Activated T-cell treated with anti-CD3 and anti-CD28 coated beads, Interleukin-2, amount 50 U/mL, for 4 hours (primary cell): ENCODE data around the gene CRNKL1. TPM values are rescaled to one million over a fixed set of nuclear protein-coding genes. Genes with fewer than 3 reads are reported as not detected.

Experiments
- ATAC-seq, 2 donors: fragments of 200-7000 bp; cut with Tn5 transposase; one replicate each; pipeline ENCODE4 v1.10.0; 2021
- DNase-seq: peaks from one replicate; pipeline ENCODE4 v3.0.0-alpha.2; 2020
- H3K27me3 Mint-ChIP-seq: one replicate; pipeline ENCODE4 v1.8.0; 2021; ENCODE audit warnings: low read depth, mixed read lengths
- H3K36me3 Mint-ChIP-seq: one replicate; pipeline ENCODE4 v1.8.0; 2022; ENCODE audit warnings: mixed read lengths; ENCODE audit not compliant: insufficient read depth
- H3K4me1 Mint-ChIP-seq: one replicate; pipeline ENCODE4 v1.8.0; 2021; ENCODE audit warnings: low read depth, mixed read lengths
- H3K4me3 Mint-ChIP-seq: one replicate; pipeline ENCODE4 v1.8.0; 2021; ENCODE audit warnings: mild to moderate bottlenecking, moderate library complexity, mixed read lengths
- H3K9me3 Mint-ChIP-seq: one replicate; pipeline ENCODE4 v1.8.0; 2021; ENCODE audit warnings: mixed read lengths
- total RNA-seq, 3 donors: library from RNA; stranded (reverse); gene quantifications; one replicate each; pipeline ENCODE4 v1.2.1, GENCODE V29; 2021

Gene CRNKL1
- total RNA-seq, 3 donors from 2014 or later, result 24.0 to 25.9 (median 24.3) TPM

- ATAC-seq (no peak), DNase-seq (no peak)
- Mint-ChIP-seq H3K27me3 (no peaks in the 10 kb centered on the region), H3K36me3 (no peaks in the 10 kb centered on the region), H3K9me3 (no peaks in the 10 kb centered on the region), H3K4me1 (no peaks in the 10 kb centered on the region), H3K4me3 (no peak overlapping the region)
These were observed 60.4 kb downstream of the CRNKL1 start for GRCh38 chr20:19991854-19992253.

GRCh38 chr20:19991308-19991707 is 61.0 kb downstream of the CRNKL1 start:
- H3K4me3 Mint-ChIP-seq, result no peak overlapping the region
- ATAC-seq (no peak), DNase-seq (no peak)
- H3K27me3 Mint-ChIP-seq, result no peaks in the 10 kb centered on the region
- H3K36me3 Mint-ChIP-seq, result no peaks in the 10 kb centered on the region
- no peaks in the 10 kb centered on the region for H3K4me1 Mint-ChIP-seq
- no peaks in the 10 kb centered on the region for H3K9me3 Mint-ChIP-seq

GRCh38 chr20:19990850-19991249 is 61.4 kb downstream of the CRNKL1 start:
- ATAC-seq, result no peak
- H3K9me3 Mint-ChIP-seq, result no peaks in the 10 kb centered on the region
- no peaks in the 10 kb centered on the region for H3K4me1 Mint-ChIP-seq
- no peak overlapping the region for H3K4me3 Mint-ChIP-seq
- no peak for DNase-seq
- no peaks in the 10 kb centered on the region for H3K36me3 Mint-ChIP-seq
- no peaks in the 10 kb centered on the region for H3K27me3 Mint-ChIP-seq

- no peak overlapping the region for H3K4me3 Mint-ChIP-seq
- no peaks in the 10 kb centered on the region for H3K9me3 Mint-ChIP-seq
- ATAC-seq, result no peak
- no peaks in the 10 kb centered on the region for H3K4me1 Mint-ChIP-seq
- no peaks in the 10 kb centered on the region for H3K36me3 Mint-ChIP-seq
- no peaks in the 10 kb centered on the region for H3K27me3 Mint-ChIP-seq
- no peak for DNase-seq
These were observed 65.2 kb downstream of the CRNKL1 start for GRCh38 chr20:19987046-19987445.

- Mint-ChIP-seq H3K4me3 (no peak overlapping the region), H3K9me3 (no peaks in the 10 kb centered on the region), H3K36me3 (no peaks in the 10 kb centered on the region), H3K27me3 (no peaks in the 10 kb centered on the region), H3K4me1 (no peaks in the 10 kb centered on the region)
- no peak for DNase-seq
- no peak for ATAC-seq
These were observed 65.8 kb downstream of the CRNKL1 start for GRCh38 chr20:19986419-19986818.

Other genes with a start within 250 kb of the CRNKL1 start
- gene NAA20, start 35.1 kb downstream of the CRNKL1 start, total RNA-seq, result 100 to 1,000 TPM; 115 to 121 (median 118) TPM
- gene CFAP61, start 66 bp upstream of the CRNKL1 start, total RNA-seq, result under 1 TPM in 1 of 3 donors, not detected in 2; 0.49 TPM